GM12878 (cell line): ENCODE results near the gene TARP.
A peak's percentile ranks its signal among the peaks of the same experiment; 100 is the strongest.

Experiments used
- ATAC-seq: fragments of 200-7000 bp; cut with Tn5 transposase; 3 replicates; pipeline ENCODE4 v1.9.1; 2020; ENCODE audit warnings: mild to moderate bottlenecking, moderate library complexity
- BruUV-seq: library from RNA; stranded (reverse); fragments of 400-500 nt; replicated peaks from 2 replicates; lab custom pipeline; 2021; lab: Mats Ljungman, UMichigan
- CTCF ChIA-PET: fragments of 300-600 bp; sonication (Branson Sonifier 250); formaldehyde crosslinking; extraction: SDS; loops from one replicate; lab custom pipeline; 2021; ENCODE audit warnings: inconsistent platforms; lab: Yijun Ruan, JAX
- POLR2A ChIA-PET: fragments of 350-600 bp; formaldehyde crosslinking; extraction: SDS; loops from one replicate; lab custom pipeline; 2021; ENCODE audit warnings: inconsistent platforms; lab: Charles Lee
- RAD21 ChIA-PET: fragments of 300-600 bp; sonication (Branson Sonifier 250); formaldehyde crosslinking; loops from one replicate; lab custom pipeline; 2023; ENCODE audit warnings: antibody characterized with exemption; ENCODE audit not compliant: unreplicated experiment; lab: Charles Lee
- SMC1A ChIA-PET: fragments of 300-600 bp; sonication (Branson Sonifier 250); formaldehyde crosslinking; loops from one replicate; lab custom pipeline; 2023; ENCODE audit not compliant: unreplicated experiment, uncharacterized antibody; lab: Charles Lee
- DNase-seq: peaks from one replicate; pipeline ENCODE4 v3.0.0-alpha.2; 2011; ENCODE audit warnings: low read depth, low spot score
- FAIRE-seq: peaks from 3 replicates; lab custom pipeline; 2011; peaks lifted over from hg19 to GRCh38; lab: Jason Lieb, UNC
- H2AFZ ChIP-seq: 2 replicates; pipeline ENCODE4 v1.6.0; 2011; ENCODE audit warnings: low read depth, low read length, control low read depth; ENCODE audit not compliant: control insufficient read depth
- H3K27ac ChIP-seq: 2 replicates; pipeline ENCODE4 v1.5.1; 2011; ENCODE audit warnings: control low read depth; ENCODE audit not compliant: control insufficient read depth, insufficient read depth
- H3K27me3 ChIP-seq, 2 experiments: replicated peaks in 1 of 2; 2 replicates each; pipeline versions ENCODE4 v1.6.0 to v1.6.1; 2011; ENCODE audit warnings: low read length in 1 of 2; ENCODE audit not compliant: control insufficient read depth in 2 of 2, insufficient read depth in 2 of 2
- H3K36me3 ChIP-seq, 2 experiments: 2 replicates each; pipeline ENCODE4 v1.5.1; 2011; ENCODE audit warnings: low read length in 1 of 2; ENCODE audit not compliant: control insufficient read depth in 2 of 2, insufficient read depth in 2 of 2
- H3K4me1 ChIP-seq: 2 replicates; pipeline ENCODE4 v1.6.1; 2011; ENCODE audit warnings: mild to moderate bottlenecking, low read length, moderate library complexity, mixed read lengths; ENCODE audit not compliant: control insufficient read depth, insufficient read depth
- H3K4me2 ChIP-seq: 2 replicates; pipeline ENCODE4 v1.6.0; 2011; ENCODE audit warnings: control low read depth; ENCODE audit not compliant: control insufficient read depth, insufficient read depth
- H3K4me3 ChIP-seq: fragments of 200-600 bp; sonication (generic); 2 replicates; pipeline ENCODE4 v1.5.1; 2016
- H3K79me2 ChIP-seq: 2 replicates; pipeline ENCODE4 v1.6.0; 2011; ENCODE audit warnings: low read length; ENCODE audit not compliant: control insufficient read depth, insufficient read depth
- H3K9ac ChIP-seq: 2 replicates; pipeline ENCODE4 v1.8.0; 2011; ENCODE audit warnings: low read length, control low read depth, mixed read lengths; ENCODE audit not compliant: control insufficient read depth, insufficient read depth
- H3K9me3 ChIP-seq: replicated peaks from 3 replicates; pipeline ENCODE4 v1.5.1; 2011; ENCODE audit warnings: mild to moderate bottlenecking, low read length; ENCODE audit not compliant: control insufficient read depth, insufficient read depth
- H4K20me1 ChIP-seq: 2 replicates; pipeline ENCODE4 v1.6.0; 2011; ENCODE audit not compliant: control insufficient read depth, insufficient read depth
- POU2F2 ChIP-seq: IDR thresholded peaks from 3 replicates; pipeline ENCODE4 v1.6.1; 2011; ENCODE audit warnings: low read depth, mild to moderate bottlenecking, low read length, borderline replicate concordance
- ZNF622 ChIP-seq: fragments of 450-650 bp; IDR thresholded peaks from 2 replicates; pipeline ENCODE4 v1.6.1; 2017; ENCODE audit warnings: mild to moderate bottlenecking, inconsistent platforms
- WGBS: methylation state at CpG from one replicate; pipeline ENCODE4 v1.1.6; 2016; ENCODE audit warnings: low lambda C conversion rate; ENCODE audit not compliant: insufficient replicate concordance, insufficient coverage; ENCODE audit errors: missing lambda C conversion rate; 5-methylcytosine and 5-hydroxymethylcytosine counted together
- in situ Hi-C: fragments of 300-500 bp; cut with MboI; formaldehyde crosslinking; loops from 9 replicates; pipeline ENCODE4 v1.14.3; 2018; ENCODE audit warnings: mixed read lengths
- intact Hi-C: fragments of 100-400 bp; cut with micrococcal nuclease; formaldehyde crosslinking; loops from one replicate; pipeline ENCODE4 v1.14.2; 2022; ENCODE audit not compliant: unreplicated experiment

TARP gene

DNA sequence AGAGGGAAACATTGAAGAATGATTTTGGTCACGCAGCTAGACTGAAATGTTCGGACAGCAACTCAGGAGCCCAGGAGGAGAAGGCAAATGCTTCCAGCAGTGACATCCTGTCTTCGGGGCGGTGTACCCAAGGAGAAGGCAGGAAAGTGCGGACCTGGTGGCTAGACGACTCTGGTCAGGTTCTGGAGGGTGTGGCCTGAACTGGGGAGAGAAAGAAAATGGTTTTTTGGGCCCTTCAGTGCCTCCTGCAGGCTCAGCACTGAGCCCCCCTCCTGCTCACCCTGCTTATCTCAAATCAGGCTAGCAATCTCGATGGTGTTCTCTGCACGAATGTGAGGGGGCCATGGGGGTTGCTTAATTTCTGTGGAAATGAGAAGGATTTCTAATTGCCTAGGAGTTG lies 26.7 kb upstream of the TARP start:
- DNase-seq (no peak), FAIRE-seq (peak; percentile 18), ATAC-seq (no peak)
- no TSS peak for BruUV-seq
- Histone ChIP-seq H3K27ac (no peak overlapping the region), H3K79me2 (no peaks in the 10 kb centered on the region), H3K36me3 (no peaks in the 10 kb centered on the region), H3K4me3 (no peak overlapping the region), H3K27me3 (no peaks in the 10 kb centered on the region), H4K20me1 (no peaks in the 10 kb centered on the region), H2AFZ (no peak overlapping the region), H3K9me3 (no peaks in the 10 kb centered on the region), H3K4me2 (no peak overlapping the region), H3K9ac (no peak overlapping the region), H3K4me1 (peaks cover 8% of the 10 kb centered on the region)
- in situ Hi-C loops (no loop called here), intact Hi-C loops (no loop called here)
- TF ChIP-seq POU2F2 = no peak
- RAD21 ChIA-PET = interaction anchor here (1.6 kb wide), 1 partner anchor 12 kb away, joined by 4 read pairs; no protein-coding TSS in a partner anchor
- CTCF ChIA-PET = interaction anchor here (1.2 to 1.7 kb wide), 3 partner anchors 9 to 85 kb away, joined by 3 to 5 read pairs (median 4); no protein-coding TSS in a partner anchor
- WGBS = 44% methylated on average over 8 of the region's 8 CpGs
- SMC1A ChIA-PET = interaction anchor here (2.1 kb wide), 1 partner anchor 19 kb away, joined by 8 read pairs; no protein-coding TSS in a partner anchor
- POLR2A ChIA-PET = interaction anchor here (0.8 kb wide), 1 partner anchor 14 kb away, joined by 3 read pairs; no protein-coding TSS in a partner anchor

DNA sequence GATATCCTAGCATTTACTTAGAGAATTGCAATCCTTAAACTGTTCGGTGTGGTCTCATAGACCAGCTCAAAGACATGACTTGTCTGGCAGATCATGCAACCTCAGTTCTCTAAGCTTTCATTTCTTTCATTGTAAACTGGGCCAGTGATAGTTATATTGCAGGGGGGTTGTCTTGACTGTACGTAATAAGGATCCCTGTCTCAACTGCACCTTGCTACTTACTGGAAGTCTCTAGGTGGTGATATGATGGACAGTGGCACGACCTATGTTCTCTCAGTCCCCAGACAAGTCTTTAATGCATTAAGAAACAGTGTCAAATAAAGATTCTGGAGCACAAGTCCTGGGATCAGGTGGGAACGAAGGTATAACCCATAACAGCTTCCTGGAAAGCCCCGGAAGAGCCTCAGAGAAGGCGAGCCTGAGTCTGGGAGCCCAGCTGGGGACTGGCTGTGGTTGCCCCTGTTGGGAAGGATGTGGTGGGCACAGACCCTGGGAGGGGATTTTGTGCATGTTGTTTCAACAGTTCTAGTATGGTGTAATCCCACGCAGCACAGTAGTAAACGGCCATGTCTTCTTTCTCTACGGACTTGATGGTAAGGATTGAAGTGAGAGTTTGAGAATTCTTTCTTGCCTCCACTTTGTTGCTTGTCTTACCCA lies 26.0 kb upstream of the TARP start:
- ChIA-PET CTCF (interaction anchor here (0.7 to 3.4 kb wide), 6 partner anchors 10 to 84 kb away, joined by 3 to 12 read pairs (median 3); no protein-coding TSS in a partner anchor), SMC1A (interaction anchor here (0.9 to 3.4 kb wide), 7 partner anchors 8 to 82 kb away, joined by 3 to 23 read pairs (median 3); no protein-coding TSS in a partner anchor), RAD21 (interaction anchor here (0.8 to 1.6 kb wide), 2 partner anchors 8 to 12 kb away, joined by 3 to 4 read pairs; no protein-coding TSS in a partner anchor), POLR2A (interaction anchor here (0.8 to 1.1 kb wide), 2 partner anchors 10 to 15 kb away, joined by 3 to 4 read pairs; no protein-coding TSS in a partner anchor)
- whole genome bisulfite sequencing = 57% methylated on average over 9 of the region's 9 CpGs
- H3K27me3 ChIP-seq = no peaks in the 10 kb centered on the region
- H3K9ac ChIP-seq = no peak overlapping the region
- ATAC-seq = no peak
- TF ChIP-seq ZNF622 = no peak
- in situ Hi-C loops (no loop called here), intact Hi-C loops (loop anchor here (5.0 kb wide), 1 partner anchor 122 kb away; the partner anchor contains the start of gene STARD3NL)
- no peak overlapping the region for H3K27ac ChIP-seq
- H3K79me2 ChIP-seq = no peaks in the 10 kb centered on the region
- H3K36me3 ChIP-seq = no peaks in the 10 kb centered on the region
- no peaks in the 10 kb centered on the region for H4K20me1 ChIP-seq
- H3K9me3 ChIP-seq = no peaks in the 10 kb centered on the region
- H3K4me1 ChIP-seq = peaks cover 8% of the 10 kb centered on the region
- H3K4me3 ChIP-seq = no peak overlapping the region
- H2AFZ ChIP-seq = no peak overlapping the region
- FAIRE-seq = no peak
- no TSS peak for BruUV-seq
- DNase-seq = no peak
- H3K4me2 ChIP-seq = no peak overlapping the region
